COLO829 (cell line): Measurements from ENCODE around the gene ZNF22.
A peak's percentile ranks its signal among the peaks of the same experiment; 100 is the strongest.

ENCODE experiments used
- DNase-seq: peaks from one replicate; pipeline ENCODE4 v3.0.0; 2012; ENCODE audit warnings: low spot score

ZNF22 gene

GRCh38 chr10:45000752-45001380, at the start of gene ZNF22:
Gene ZNF22, plus strand, starts transcription at chr10:45000923. Its CDS starts 2,446 bp downstream, at chr10:45003369.
- peak; percentile 6 for DNase-seq

GRCh38 chr10:44951576-44952226, 49.0 kb upstream of the ZNF22 start:
- DNase-seq, result no peak

- DNase-seq, result peak; percentile 58
These were observed 47.9 kb upstream of the ZNF22 start for GRCh38 chr10:44952779-44953231.

GRCh38 chr10:44954042-44954441, 46.7 kb upstream of the ZNF22 start:
- DNase-seq, result no peak

- DNase-seq, result no peak
These were observed 45.8 kb upstream of the ZNF22 start for GRCh38 chr10:44954962-44955361.

- DNase-seq, result no peak
These were observed 45.2 kb upstream of the ZNF22 start for GRCh38 chr10:44955413-44956070.

- DNase-seq, result no peak
These were observed 44.5 kb upstream of the ZNF22 start for GRCh38 chr10:44956226-44956625.

GRCh38 chr10:44956717-44957706, 43.7 kb upstream of the ZNF22 start:
- no peak for DNase-seq

GRCh38 chr10:44958196-44958897, 42.4 kb upstream of the ZNF22 start:
- DNase-seq, result no peak

- DNase-seq, result no peak
These were observed 41.9 kb upstream of the ZNF22 start for GRCh38 chr10:44958898-44959246.

- DNase-seq, result peak; percentile 83
These were observed 41.3 kb upstream of the ZNF22 start, which contains the start of gene RASSF4 for GRCh38 chr10:44959247-44960087. Gene RASSF4, plus strand, starts transcription at chr10:44959802. Its CDS starts 10,401 bp downstream, at chr10:44970203.

GRCh38 chr10:44960088-44960460, 40.6 kb upstream of the ZNF22 start:
- no peak for DNase-seq

- DNase-seq, result no peak
These were observed 40.1 kb upstream of the ZNF22 start for GRCh38 chr10:44960482-44961229.

- no peak for DNase-seq
These were observed 39.5 kb upstream of the ZNF22 start for GRCh38 chr10:44961230-44961571.

GRCh38 chr10:44961931-44962750, 38.6 kb upstream of the ZNF22 start:
- no peak for DNase-seq

- no peak for DNase-seq
These were observed 37.6 kb upstream of the ZNF22 start for GRCh38 chr10:44962870-44963738.

GRCh38 chr10:44963772-44964633, 36.7 kb upstream of the ZNF22 start:
- DNase-seq, result no peak
